ENCODE data around the gene U2SURP.

- TF ChIP-seq CTCF (IDR thresholded peaks at IDR 0.05; ENCODE audit: insufficient read depth, low read depth, low read length) (no peak), EZH2 (IDR thresholded peaks at IDR 0.05; ENCODE audit: insufficient read depth, low read length) (no peak)
These were observed 59.5 kb downstream of the U2SURP start for GRCh38 chr3:143060906-143061305.

Measured in astrocyte (in vitro differentiated cells and primary cell).